Esophagus mucosa (tissue), 1 donor: Measurements from ENCODE around the gene EGR4. TPM values are rescaled to one million over a fixed set of nuclear protein-coding genes. Genes with fewer than 3 reads are reported as not detected.
A peak's percentile ranks its signal among the peaks of the same experiment; 100 is the strongest.
"Not testable (repeated sequence)": the region's sequence is repeated elsewhere in the genome, so short reads cannot be mapped to it uniquely, and the experiment has no call there.

ENCODE experiments used
- ATAC-seq: fragments of 200-7000 bp; cut with Tn5 transposase; one replicate; pipeline ENCODE4 v1.9.1; 2020
- total RNA-seq: library from RNA; stranded (reverse); gene quantifications from one replicate; pipeline ENCODE4 v1.2.4, GENCODE V29; 2023
- donor health status: DM: yes; HTN: yes; CAD: no.

EGR4 gene
- total RNA-seq, 1 donor from 2014 or later, result not detected

- ATAC-seq, result no peak
Observed at GRCh38 chr2:73263540-73264331, 29.6 kb downstream of the EGR4 start.

GRCh38 chr2:73262691-73263429, 30.5 kb downstream of the EGR4 start:
- ATAC-seq, result not testable (repeated sequence)

GRCh38 chr2:73262108-73262651, 31.2 kb downstream of the EGR4 start:
- ATAC-seq, result no peak

- ATAC-seq, result peak; percentile 68
Observed at GRCh38 chr2:73260338-73260984, 32.9 kb downstream of the EGR4 start.

GRCh38 chr2:73259704-73260337, 33.5 kb downstream of the EGR4 start:
- ATAC-seq, result no peak

- ATAC-seq, result no peak
Observed at GRCh38 chr2:73259276-73259675, 34.1 kb downstream of the EGR4 start.

- ATAC-seq, result no peak
Observed at GRCh38 chr2:73258913-73259215, 34.5 kb downstream of the EGR4 start.

- no peak for ATAC-seq
Observed at GRCh38 chr2:73258186-73258912, 35.0 kb downstream of the EGR4 start.

- no peak for ATAC-seq
Observed at GRCh38 chr2:73257425-73258125, 35.8 kb downstream of the EGR4 start.

- ATAC-seq, result no peak
Observed at GRCh38 chr2:73257021-73257420, 36.3 kb downstream of the EGR4 start.

GRCh38 chr2:73256618-73256922, 36.8 kb downstream of the EGR4 start:
- ATAC-seq, result no peak

GRCh38 chr2:73255907-73256617, 37.3 kb downstream of the EGR4 start:
- no peak for ATAC-seq

- no peak for ATAC-seq
Observed at GRCh38 chr2:73255007-73255644, 38.2 kb downstream of the EGR4 start.

GRCh38 chr2:73254343-73255006, 38.9 kb downstream of the EGR4 start:
- ATAC-seq, result no peak

GRCh38 chr2:73253901-73254300, 39.4 kb downstream of the EGR4 start:
- ATAC-seq, result peak; percentile 90

GRCh38 chr2:73253400-73253799, 39.9 kb downstream of the EGR4 start:
- ATAC-seq, result no peak

GRCh38 chr2:73252238-73253027, 40.9 kb downstream of the EGR4 start:
- ATAC-seq, result no peak

GRCh38 chr2:73250872-73251846, 42.2 kb downstream of the EGR4 start:
- no peak for ATAC-seq
